ENCODE results near the gene CNPY1.

CNPY1 gene

GRCh38 chr7:155570171-155570958 is 24.0 kb upstream of the CNPY1 start:
- Histone ChIP-seq H3K36me3 (ENCODE audit: control insufficient read depth, insufficient read depth, low read length) (no peaks in the 10 kb centered on the region), H2BK15ac (replicated peaks; ENCODE audit: low read depth) (no peak overlapping the region), H2BK120ac (ENCODE audit: low read depth, low read length) (no peak overlapping the region), H3K27ac (ENCODE audit: low read depth, low read length) (no peak overlapping the region), H2BK5ac (ENCODE audit: low read length) (no peak overlapping the region), H4K5ac (ENCODE audit: low read length) (no peak overlapping the region), H3K79me2 (ENCODE audit: control insufficient read depth, insufficient read depth, low read length) (no peaks in the 10 kb centered on the region), H3K9ac (ENCODE audit: low read length) (no peak overlapping the region), H3K4me3 (ENCODE audit: low read length) (no peak overlapping the region), H3K4ac (ENCODE audit: low read depth, low read length) (no peak overlapping the region), H2AK5ac (ENCODE audit: low read length) (no peak overlapping the region), H3K27me3 (ENCODE audit: insufficient read depth, low read length, poor library complexity) (no peaks in the 10 kb centered on the region), H3K4me1 (ENCODE audit: control insufficient read depth, low read depth, low read length) (no peaks in the 10 kb centered on the region), H3K4me2 (ENCODE audit: low read length) (no peak overlapping the region), H3K18ac (ENCODE audit: low read length) (no peak overlapping the region), H3K23ac (ENCODE audit: low read length) (no peak overlapping the region), H4K8ac (ENCODE audit: low read depth, low read length) (no peak overlapping the region), H3K56ac (ENCODE audit: low read length) (no peak overlapping the region), H3K79me1 (ENCODE audit: low read length) (no peaks in the 10 kb centered on the region)
- DNase-seq = no peak
- no CpG with 5 or more reads among the region's 28 CpGs for WGBS (ENCODE audit: extremely low coverage, insufficient coverage, low lambda C conversion rate)

GRCh38 chr7:155569681-155570080 is 23.3 kb upstream of the CNPY1 start:
- H3K79me2 ChIP-seq (ENCODE audit: control insufficient read depth, insufficient read depth, low read length) = no peaks in the 10 kb centered on the region

GRCh38 chr7:155568842-155569494 is 22.6 kb upstream of the CNPY1 start:
- no peak overlapping the region for H3K56ac ChIP-seq (ENCODE audit: low read length)
- H3K27me3 ChIP-seq (ENCODE audit: insufficient read depth, low read length, poor library complexity) = no peaks in the 10 kb centered on the region
- no peaks in the 10 kb centered on the region for H3K4me1 ChIP-seq (ENCODE audit: control insufficient read depth, low read depth, low read length)
- H3K23ac ChIP-seq (ENCODE audit: low read length) = no peak overlapping the region
- WGBS (ENCODE audit: extremely low coverage, insufficient coverage, low lambda C conversion rate) = no CpG with 5 or more reads among the region's 10 CpGs
- H3K9ac ChIP-seq (ENCODE audit: low read length) = no peak overlapping the region
- H3K4me2 ChIP-seq (ENCODE audit: low read length) = no peak overlapping the region
- no peak overlapping the region for H2BK5ac ChIP-seq (ENCODE audit: low read length)
- H3K36me3 ChIP-seq (ENCODE audit: control insufficient read depth, insufficient read depth, low read length) = no peaks in the 10 kb centered on the region
- no peak overlapping the region for H3K27ac ChIP-seq (ENCODE audit: low read depth, low read length)
- no peak overlapping the region for H4K8ac ChIP-seq (ENCODE audit: low read depth, low read length)
- H3K79me1 ChIP-seq (ENCODE audit: low read length) = no peaks in the 10 kb centered on the region
- DNase-seq = no peak
- no peak overlapping the region for H2BK120ac ChIP-seq (ENCODE audit: low read depth, low read length)
- H2BK15ac ChIP-seq (replicated peaks; ENCODE audit: low read depth) = no peak overlapping the region
- H3K4ac ChIP-seq (ENCODE audit: low read depth, low read length) = no peak overlapping the region
- no peaks in the 10 kb centered on the region for H3K79me2 ChIP-seq (ENCODE audit: control insufficient read depth, insufficient read depth, low read length)
- no peak overlapping the region for H3K18ac ChIP-seq (ENCODE audit: low read length)
- no peak overlapping the region for H2AK5ac ChIP-seq (ENCODE audit: low read length)
- no peak overlapping the region for H4K5ac ChIP-seq (ENCODE audit: low read length)
- H3K4me3 ChIP-seq (ENCODE audit: low read length) = no peak overlapping the region

More at GRCh38 chr7:155569681-155570080, 23.3 kb upstream of the CNPY1 start:
- Histone ChIP-seq H3K4me3 (ENCODE audit: low read length) (no peak overlapping the region), H3K4me2 (ENCODE audit: low read length) (no peak overlapping the region), H4K8ac (ENCODE audit: low read depth, low read length) (no peak overlapping the region), H3K18ac (ENCODE audit: low read length) (no peak overlapping the region), H3K27me3 (ENCODE audit: insufficient read depth, low read length, poor library complexity) (no peaks in the 10 kb centered on the region), H2BK5ac (ENCODE audit: low read length) (no peak overlapping the region), H4K5ac (ENCODE audit: low read length) (no peak overlapping the region), H3K27ac (ENCODE audit: low read depth, low read length) (no peak overlapping the region), H3K4ac (ENCODE audit: low read depth, low read length) (no peak overlapping the region), H3K56ac (ENCODE audit: low read length) (no peak overlapping the region), H2AK5ac (ENCODE audit: low read length) (no peak overlapping the region), H3K23ac (ENCODE audit: low read length) (no peak overlapping the region), H2BK15ac (replicated peaks; ENCODE audit: low read depth) (no peak overlapping the region), H2BK120ac (ENCODE audit: low read depth, low read length) (no peak overlapping the region), H3K9ac (ENCODE audit: low read length) (no peak overlapping the region), H3K36me3 (ENCODE audit: control insufficient read depth, insufficient read depth, low read length) (no peaks in the 10 kb centered on the region), H3K4me1 (ENCODE audit: control insufficient read depth, low read depth, low read length) (no peaks in the 10 kb centered on the region), H3K79me1 (ENCODE audit: low read length) (no peaks in the 10 kb centered on the region)
- WGBS (ENCODE audit: extremely low coverage, insufficient coverage, low lambda C conversion rate) = no CpG with 5 or more reads among the region's 11 CpGs
- DNase-seq = no peak

- Histone ChIP-seq H3K23ac (ENCODE audit: low read length) (no peak overlapping the region), H3K27me3 (ENCODE audit: insufficient read depth, low read length, poor library complexity) (no peaks in the 10 kb centered on the region), H3K27ac (ENCODE audit: low read depth, low read length) (no peak overlapping the region), H3K4me3 (ENCODE audit: low read length) (no peak overlapping the region), H3K4ac (ENCODE audit: low read depth, low read length) (no peak overlapping the region), H2AK5ac (ENCODE audit: low read length) (no peak overlapping the region), H3K18ac (ENCODE audit: low read length) (no peak overlapping the region), H2BK120ac (ENCODE audit: low read depth, low read length) (no peak overlapping the region), H3K79me1 (ENCODE audit: low read length) (no peaks in the 10 kb centered on the region), H3K9ac (ENCODE audit: low read length) (no peak overlapping the region), H3K4me2 (ENCODE audit: low read length) (no peak overlapping the region), H4K5ac (ENCODE audit: low read length) (no peak overlapping the region), H3K4me1 (ENCODE audit: control insufficient read depth, low read depth, low read length) (no peaks in the 10 kb centered on the region), H2BK5ac (ENCODE audit: low read length) (no peak overlapping the region), H4K8ac (ENCODE audit: low read depth, low read length) (no peak overlapping the region), H3K56ac (ENCODE audit: low read length) (no peak overlapping the region), H3K36me3 (ENCODE audit: control insufficient read depth, insufficient read depth, low read length) (no peaks in the 10 kb centered on the region), H3K79me2 (ENCODE audit: control insufficient read depth, insufficient read depth, low read length) (no peaks in the 10 kb centered on the region), H2BK15ac (replicated peaks; ENCODE audit: low read depth) (no peak overlapping the region)
- WGBS (ENCODE audit: extremely low coverage, insufficient coverage, low lambda C conversion rate) = no CpG with 5 or more reads among the region's 5 CpGs
- no peak for DNase-seq
These were observed 21.9 kb upstream of the CNPY1 start for GRCh38 chr7:155568333-155568660.

GRCh38 chr7:155567646-155568332 is 21.4 kb upstream of the CNPY1 start:
- Histone ChIP-seq H2BK120ac (ENCODE audit: low read depth, low read length) (no peak overlapping the region), H3K9ac (ENCODE audit: low read length) (no peak overlapping the region), H3K18ac (ENCODE audit: low read length) (no peak overlapping the region), H3K27ac (ENCODE audit: low read depth, low read length) (no peak overlapping the region), H3K36me3 (ENCODE audit: control insufficient read depth, insufficient read depth, low read length) (no peaks in the 10 kb centered on the region), H3K4me1 (ENCODE audit: control insufficient read depth, low read depth, low read length) (no peaks in the 10 kb centered on the region), H3K79me2 (ENCODE audit: control insufficient read depth, insufficient read depth, low read length) (no peaks in the 10 kb centered on the region), H3K56ac (ENCODE audit: low read length) (no peak overlapping the region), H4K5ac (ENCODE audit: low read length) (no peak overlapping the region), H2AK5ac (ENCODE audit: low read length) (no peak overlapping the region), H3K27me3 (ENCODE audit: insufficient read depth, low read length, poor library complexity) (no peaks in the 10 kb centered on the region), H2BK15ac (replicated peaks; ENCODE audit: low read depth) (no peak overlapping the region), H3K4me2 (ENCODE audit: low read length) (no peak overlapping the region), H3K23ac (ENCODE audit: low read length) (no peak overlapping the region), H2BK5ac (ENCODE audit: low read length) (no peak overlapping the region), H3K4ac (ENCODE audit: low read depth, low read length) (no peak overlapping the region), H3K4me3 (ENCODE audit: low read length) (no peak overlapping the region), H4K8ac (ENCODE audit: low read depth, low read length) (no peak overlapping the region), H3K79me1 (ENCODE audit: low read length) (no peaks in the 10 kb centered on the region)
- peak; percentile 85 for DNase-seq
- WGBS (ENCODE audit: extremely low coverage, insufficient coverage, low lambda C conversion rate) = no CpG with 5 or more reads among the region's 18 CpGs
